H1 (cell line): ENCODE measurements around the gene BLNK. TPM values are rescaled to one million over a fixed set of nuclear protein-coding genes. Genes with fewer than 3 reads are reported as not detected.
A peak's percentile ranks its signal among the peaks of the same experiment; 100 is the strongest.

Source experiments
- CHD7 ChIP-seq: fragments of 300-600 bp; sonication (generic); IDR thresholded peaks from 2 replicates; pipeline ENCODE4 v1.7.1; 2012; ENCODE audit warnings: low read length, moderate library complexity, mild to moderate bottlenecking, inconsistent platforms; ENCODE audit not compliant: insufficient replicate concordance
- CTBP2 ChIP-seq: IDR thresholded peaks from 2 replicates; pipeline ENCODE4 v1.7.0; 2011; ENCODE audit warnings: borderline replicate concordance, mild to moderate bottlenecking, moderate library complexity, mixed read lengths, low read length; ENCODE audit not compliant: insufficient read depth, insufficient read length
- CTCF ChIP-seq, 3 experiments: IDR thresholded peaks; 1 replicate in 2 of 3; 2 replicates in 1 of 3; pipeline versions ENCODE4 v1.5.1 to v1.6.1; 2011; ENCODE audit warnings: low read length in 3 of 3, mild to moderate bottlenecking in 3 of 3, inconsistent platforms in 2 of 3, low read depth in 1 of 3, moderate library complexity in 1 of 3; ENCODE audit not compliant: insufficient read depth in 1 of 3; ENCODE audit errors: control extremely low read depth in 1 of 3
- FOSL1 ChIP-seq: IDR thresholded peaks from 2 replicates; pipeline ENCODE4 v1.6.1; 2011; ENCODE audit warnings: mild to moderate bottlenecking, low read depth, low read length, moderate library complexity; ENCODE audit not compliant: insufficient read depth
- SP2 ChIP-seq: IDR thresholded peaks from 2 replicates; pipeline ENCODE4 v1.6.1; 2012; ENCODE audit warnings: mild to moderate bottlenecking, low read length, inconsistent platforms
- polyA plus RNA-seq, 7 experiments: library from polyadenylated mRNA; depleted of rRNA in 3 of 7; stranded (reverse) in 5 of 7; unstranded in 2 of 7; fragments of >200 nt in 5 of 7; fragments of 200-250 nt in 2 of 7; gene quantifications; 1 replicate in 5 of 7; 2 replicates in 1 of 7; 4 replicates in 1 of 7; pipeline versions ENCODE4 v1.2.1 to v1.2.3, GENCODE V29; 2011 to 2013; ENCODE audit warnings: missing spikeins in 2 of 7, mixed read lengths in 2 of 7
- total RNA-seq: library from RNA; stranded (reverse); fragmentation: NEBNext Ultra II Directional; extraction: Animal tissue kit (Norgen Biotek cat#: 25700); gene quantifications from 2 replicates; pipeline ENCODE4 v1.2.1, GENCODE V29; 2021

Gene BLNK
- total and polyA plus RNA-seq, 2 of the 8 experiments (the other 6 are each of a cell fraction or from before 2014, with no cell fraction given): not detected

- TF ChIP-seq CTCF (IDR thresholded peaks at IDR 0.05; ENCODE audit: control extremely low read depth in 1 of 3, insufficient read depth in 1 of 3, low read depth in 1 of 3, low read length in 3 of 3) (peak in 2 of 3 experiments; percentile 58 to 61; a peak in 3 of 4 replicates), SP2 (no peak), CHD7 (no peak), CTBP2 (no peak), FOSL1 (no peak)
- TF ChIP-seq, all 59 proteins: peak for 2
These were observed 21.9 kb upstream of the BLNK start (continued) for GRCh38 chr10:96292971-96293920.
